A673 (cell line): ENCODE results near the gene THAP9.
"Not testable (repeated sequence)": the region's sequence is repeated elsewhere in the genome, so short reads cannot be mapped to it uniquely, and the experiment has no call there.

Source experiments
- EZH2 ChIP-seq: fragments of 200-600 bp; sonication (generic); IDR thresholded peaks from 2 replicates; pipeline ENCODE4 v1.6.1; 2017; ENCODE audit warnings: borderline replicate concordance, low read depth, mild to moderate bottlenecking, mixed read lengths, antibody characterized with exemption, low read length; ENCODE audit not compliant: poor library complexity, severe bottlenecking
- TF ChIP-seq, protein P1 (sequence below): fragments of 300-800, 200-600 bp; sonication (generic); conservative IDR thresholded peaks from 2 replicates; pipeline ENCODE4 v1.5.1; 2017; ENCODE audit warnings: low read depth, mild to moderate bottlenecking, antibody characterized with exemption, low read length, moderate library complexity, mixed read lengths

DNA sequence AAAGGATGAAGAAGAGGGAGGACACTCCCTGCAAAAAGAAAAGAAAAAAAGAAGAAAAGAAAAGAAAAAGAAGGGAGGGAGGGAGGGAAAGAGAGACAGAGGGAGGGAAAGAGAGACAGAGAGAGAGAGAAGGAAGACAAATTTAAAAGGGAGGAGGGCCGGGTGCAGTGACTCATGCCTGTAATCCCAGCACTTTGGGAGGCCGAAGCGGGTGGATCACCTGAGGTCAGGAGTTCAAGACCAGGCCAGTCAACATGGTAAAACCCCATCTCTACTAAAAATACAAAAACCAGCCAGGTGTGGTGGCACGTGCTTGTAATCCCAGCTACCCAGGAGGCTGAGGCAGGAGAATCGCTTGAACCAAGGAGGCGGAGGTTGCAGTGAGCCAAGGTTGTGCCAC is 34.5 kb upstream of the THAP9 start:
- TF ChIP-seq, protein P1, sequence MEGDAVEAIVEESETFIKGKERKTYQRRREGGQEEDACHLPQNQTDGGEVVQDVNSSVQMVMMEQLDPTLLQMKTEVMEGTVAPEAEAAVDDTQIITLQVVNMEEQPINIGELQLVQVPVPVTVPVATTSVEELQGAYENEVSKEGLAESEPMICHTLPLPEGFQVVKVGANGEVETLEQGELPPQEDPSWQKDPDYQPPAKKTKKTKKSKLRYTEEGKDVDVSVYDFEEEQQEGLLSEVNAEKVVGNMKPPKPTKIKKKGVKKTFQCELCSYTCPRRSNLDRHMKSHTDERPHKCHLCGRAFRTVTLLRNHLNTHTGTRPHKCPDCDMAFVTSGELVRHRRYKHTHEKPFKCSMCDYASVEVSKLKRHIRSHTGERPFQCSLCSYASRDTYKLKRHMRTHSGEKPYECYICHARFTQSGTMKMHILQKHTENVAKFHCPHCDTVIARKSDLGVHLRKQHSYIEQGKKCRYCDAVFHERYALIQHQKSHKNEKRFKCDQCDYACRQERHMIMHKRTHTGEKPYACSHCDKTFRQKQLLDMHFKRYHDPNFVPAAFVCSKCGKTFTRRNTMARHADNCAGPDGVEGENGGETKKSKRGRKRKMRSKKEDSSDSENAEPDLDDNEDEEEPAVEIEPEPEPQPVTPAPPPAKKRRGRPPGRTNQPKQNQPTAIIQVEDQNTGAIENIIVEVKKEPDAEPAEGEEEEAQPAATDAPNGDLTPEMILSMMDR: not testable (repeated sequence)
- not testable (repeated sequence) for TF ChIP-seq EZH2
